ENCODE results near the gene UBASH3B.

DNA sequence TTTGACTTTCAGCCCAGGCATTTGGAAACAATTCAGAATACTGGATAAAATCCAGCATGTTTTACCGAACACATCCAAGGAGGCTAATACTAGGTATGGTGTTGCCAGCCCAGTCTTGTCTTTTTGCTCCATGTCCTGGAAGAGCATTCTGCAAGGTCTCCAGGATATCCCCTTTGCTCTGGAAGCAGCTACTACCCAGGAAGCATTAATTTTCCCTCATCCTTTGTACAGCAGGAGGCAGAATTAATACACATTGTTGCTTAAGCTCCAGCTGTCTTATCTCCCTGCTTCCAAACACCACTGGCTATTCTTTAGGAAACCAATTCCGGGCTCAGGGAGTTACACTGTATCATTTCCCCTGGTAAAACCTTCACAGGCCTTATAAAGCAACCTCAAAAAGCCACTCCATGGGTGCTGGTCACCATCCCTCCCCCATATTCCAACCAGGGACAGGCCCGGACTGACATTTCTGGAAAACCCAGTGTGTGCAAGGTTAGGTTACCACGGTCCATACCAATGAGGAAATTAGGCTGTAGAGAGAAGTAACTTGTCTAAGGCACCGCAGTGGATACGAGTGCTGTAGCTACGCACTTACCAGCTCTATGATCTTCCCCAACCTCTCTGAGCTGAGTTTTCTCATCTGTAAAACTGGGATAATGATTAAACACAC lies 1.5 kb upstream of the UBASH3B start:
- TF ChIP-seq, protein P1, sequence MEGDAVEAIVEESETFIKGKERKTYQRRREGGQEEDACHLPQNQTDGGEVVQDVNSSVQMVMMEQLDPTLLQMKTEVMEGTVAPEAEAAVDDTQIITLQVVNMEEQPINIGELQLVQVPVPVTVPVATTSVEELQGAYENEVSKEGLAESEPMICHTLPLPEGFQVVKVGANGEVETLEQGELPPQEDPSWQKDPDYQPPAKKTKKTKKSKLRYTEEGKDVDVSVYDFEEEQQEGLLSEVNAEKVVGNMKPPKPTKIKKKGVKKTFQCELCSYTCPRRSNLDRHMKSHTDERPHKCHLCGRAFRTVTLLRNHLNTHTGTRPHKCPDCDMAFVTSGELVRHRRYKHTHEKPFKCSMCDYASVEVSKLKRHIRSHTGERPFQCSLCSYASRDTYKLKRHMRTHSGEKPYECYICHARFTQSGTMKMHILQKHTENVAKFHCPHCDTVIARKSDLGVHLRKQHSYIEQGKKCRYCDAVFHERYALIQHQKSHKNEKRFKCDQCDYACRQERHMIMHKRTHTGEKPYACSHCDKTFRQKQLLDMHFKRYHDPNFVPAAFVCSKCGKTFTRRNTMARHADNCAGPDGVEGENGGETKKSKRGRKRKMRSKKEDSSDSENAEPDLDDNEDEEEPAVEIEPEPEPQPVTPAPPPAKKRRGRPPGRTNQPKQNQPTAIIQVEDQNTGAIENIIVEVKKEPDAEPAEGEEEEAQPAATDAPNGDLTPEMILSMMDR (IDR thresholded peaks at IDR 0.05; ENCODE audit: low read depth, low read length) = no peak
- no peak for TF ChIP-seq EZH2phosphoT487 (IDR thresholded peaks at IDR 0.05; ENCODE audit: low read depth)
